Measurements from ENCODE around the gene BMP8B.
A peak's percentile ranks its signal among the peaks of the same experiment; 100 is the strongest.
"Not testable (repeated sequence)": the region's sequence is repeated elsewhere in the genome, so short reads cannot be mapped to it uniquely, and the experiment has no call there.

Gene BMP8B

DNA sequence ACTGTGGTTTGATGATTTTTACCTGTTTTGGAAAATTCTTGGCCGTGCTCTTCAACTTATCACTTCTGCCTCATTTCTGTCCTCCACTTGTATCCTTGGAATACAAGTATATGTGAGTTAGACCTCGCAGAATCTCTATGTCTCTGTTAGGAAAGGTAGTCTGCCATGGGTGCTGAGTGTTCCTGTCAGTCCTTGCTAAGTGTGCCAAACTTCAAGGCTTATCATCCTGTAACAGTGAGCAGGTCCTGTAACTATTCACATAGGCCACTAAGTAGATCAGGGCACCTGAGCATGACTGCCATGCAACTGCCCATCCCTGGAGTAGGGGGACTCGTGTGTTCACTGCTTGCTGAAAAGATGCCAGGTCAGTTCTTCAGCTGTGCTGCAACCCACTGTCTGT, 24.2 kb upstream of the BMP8B start:
- no peak for DNase-seq (ENCODE audit: low spot score)

DNA sequence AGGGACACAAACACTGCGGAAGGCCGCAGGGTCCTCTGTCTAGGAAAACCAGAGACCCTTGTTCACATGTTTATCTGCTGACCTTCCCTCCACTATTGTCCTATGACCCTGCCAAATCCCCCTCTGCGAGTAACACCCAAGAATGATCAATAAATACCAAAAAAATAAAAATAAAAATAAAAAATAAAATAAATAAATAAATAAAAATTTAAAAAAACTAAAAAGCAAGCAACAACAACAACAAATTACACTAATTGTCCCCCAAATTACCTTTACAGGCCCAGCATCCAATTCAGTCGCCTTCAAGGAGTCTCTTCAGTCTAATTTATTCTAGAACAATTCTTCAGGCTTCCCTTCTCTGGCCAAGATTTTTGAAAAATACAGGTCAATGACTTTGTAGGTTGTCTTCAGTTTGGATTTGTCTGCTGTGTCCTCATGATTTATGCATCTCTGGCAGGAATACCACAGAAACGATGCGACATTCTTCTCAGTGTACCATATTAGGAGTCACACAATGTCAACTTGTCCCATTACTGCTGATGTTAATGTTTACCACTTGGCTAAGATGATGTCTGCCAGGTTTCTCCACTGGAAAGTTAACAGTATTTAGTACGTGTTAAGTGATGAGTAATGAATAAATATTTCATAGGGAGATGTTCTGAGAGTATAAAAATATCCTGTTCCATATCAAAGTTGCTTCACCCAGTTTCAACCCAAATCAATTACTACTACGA, 20.3 kb upstream of the BMP8B start:
- DNase-seq (ENCODE audit: low spot score) = no peak

DNA sequence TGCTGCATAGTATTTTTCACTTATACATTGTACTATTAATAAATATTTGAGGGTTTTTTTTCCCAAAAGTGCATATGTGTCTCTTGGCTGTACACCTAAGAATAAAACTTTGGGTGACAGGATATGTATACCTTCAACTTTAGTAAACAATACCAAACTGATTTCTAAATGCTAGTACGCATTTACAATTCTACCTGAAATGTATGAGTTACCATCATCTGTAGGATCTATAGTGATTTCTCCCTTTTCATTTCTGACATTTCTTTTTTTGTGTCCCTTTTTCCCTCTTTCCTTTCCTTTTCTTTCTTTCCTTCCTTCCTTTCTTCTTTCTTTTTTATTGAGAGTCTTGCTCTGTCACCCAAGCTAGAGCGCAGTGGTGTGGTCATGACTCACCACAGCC, 16.7 kb upstream of the BMP8B start:
- DNase-seq (ENCODE audit: low spot score) = no peak

DNA sequence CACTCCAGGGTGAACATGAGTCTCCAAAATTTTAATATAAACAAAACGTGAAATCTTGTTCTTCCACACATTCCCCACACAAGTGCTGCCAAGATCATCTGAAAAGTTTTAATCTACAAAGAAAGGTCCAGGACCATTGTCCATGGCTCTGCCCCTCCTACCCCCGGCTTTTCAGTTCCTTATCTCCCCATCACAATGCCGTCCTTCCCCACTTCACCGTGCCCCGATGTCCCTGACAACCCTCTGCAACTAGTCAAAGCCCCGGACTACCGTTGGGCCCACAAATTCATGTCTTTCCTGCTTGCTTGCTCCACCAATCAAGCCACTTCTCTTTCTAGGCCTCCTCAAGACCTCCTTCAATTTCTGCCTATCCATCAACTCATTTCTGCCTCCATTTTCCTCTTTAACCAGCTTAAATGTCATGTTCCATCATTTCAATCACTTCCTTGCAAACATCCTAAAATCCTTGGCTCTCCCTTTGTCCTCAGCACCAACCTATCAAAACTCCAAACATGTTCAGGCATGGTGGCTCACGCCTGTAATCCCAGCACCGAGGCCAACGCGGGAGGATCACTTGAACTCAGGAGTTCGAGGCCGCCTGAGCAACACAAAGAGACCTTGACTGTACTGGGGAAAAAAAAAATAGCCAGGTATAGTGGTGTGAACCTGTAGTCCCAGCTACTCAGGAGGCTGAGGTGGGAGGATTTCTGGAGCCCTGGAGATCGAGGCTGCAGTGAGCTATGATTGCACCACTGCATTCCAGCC, 14.0 kb upstream of the BMP8B start:
- no peak for DNase-seq (ENCODE audit: low spot score)

DNA sequence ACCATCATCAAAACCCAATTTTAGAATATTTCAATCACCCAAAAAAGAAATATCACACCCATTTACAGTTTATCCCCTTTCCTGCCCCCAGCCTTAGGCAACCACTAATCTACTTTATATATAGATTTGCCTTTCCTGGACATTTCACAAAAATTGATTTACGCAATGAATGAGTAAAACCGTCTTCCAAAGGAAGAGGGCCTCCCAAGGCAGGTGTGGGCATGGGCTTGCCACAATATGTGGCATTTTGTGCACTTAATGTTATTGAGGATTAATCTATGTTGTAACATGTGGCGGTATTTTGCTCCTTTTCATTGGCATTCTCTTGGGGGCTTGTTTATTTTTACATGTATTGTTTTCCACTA, 11.8 kb upstream of the BMP8B start:
- DNase-seq (ENCODE audit: low spot score) = no peak

DNA sequence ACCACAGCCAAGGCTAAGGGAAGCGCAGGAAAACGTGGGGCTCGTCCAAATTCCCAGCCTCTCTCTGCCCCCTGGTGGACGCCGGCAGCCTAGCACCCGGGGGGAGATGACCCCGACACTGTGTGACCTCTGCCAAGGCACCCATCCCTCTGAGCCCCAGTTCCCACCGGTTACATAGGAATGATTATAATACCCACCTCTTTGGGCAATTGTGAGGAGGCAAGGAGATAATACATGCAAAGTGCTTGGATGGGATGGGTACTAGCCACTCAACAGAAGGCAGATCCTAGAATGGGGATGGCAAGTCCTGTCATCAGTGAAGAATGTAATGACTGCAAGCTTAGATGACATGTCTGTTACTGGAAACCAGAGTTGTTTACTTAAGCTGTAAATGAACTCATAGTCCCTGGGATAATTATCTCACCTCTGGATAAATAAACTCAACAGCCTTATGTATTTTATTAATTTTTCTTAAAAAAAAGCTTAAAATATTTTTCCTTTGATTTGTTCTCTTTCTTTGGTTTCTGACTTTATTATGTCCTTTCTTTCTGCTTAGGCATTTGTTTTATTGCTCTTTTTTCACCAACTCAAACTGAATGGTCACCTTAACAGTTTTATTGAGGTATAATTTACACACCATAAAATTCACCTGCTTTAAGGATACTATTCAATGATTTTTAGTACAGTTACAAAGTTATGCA, 11.3 kb upstream of the BMP8B start:
- DNase-seq (ENCODE audit: low spot score) = peak; percentile 87

DNA sequence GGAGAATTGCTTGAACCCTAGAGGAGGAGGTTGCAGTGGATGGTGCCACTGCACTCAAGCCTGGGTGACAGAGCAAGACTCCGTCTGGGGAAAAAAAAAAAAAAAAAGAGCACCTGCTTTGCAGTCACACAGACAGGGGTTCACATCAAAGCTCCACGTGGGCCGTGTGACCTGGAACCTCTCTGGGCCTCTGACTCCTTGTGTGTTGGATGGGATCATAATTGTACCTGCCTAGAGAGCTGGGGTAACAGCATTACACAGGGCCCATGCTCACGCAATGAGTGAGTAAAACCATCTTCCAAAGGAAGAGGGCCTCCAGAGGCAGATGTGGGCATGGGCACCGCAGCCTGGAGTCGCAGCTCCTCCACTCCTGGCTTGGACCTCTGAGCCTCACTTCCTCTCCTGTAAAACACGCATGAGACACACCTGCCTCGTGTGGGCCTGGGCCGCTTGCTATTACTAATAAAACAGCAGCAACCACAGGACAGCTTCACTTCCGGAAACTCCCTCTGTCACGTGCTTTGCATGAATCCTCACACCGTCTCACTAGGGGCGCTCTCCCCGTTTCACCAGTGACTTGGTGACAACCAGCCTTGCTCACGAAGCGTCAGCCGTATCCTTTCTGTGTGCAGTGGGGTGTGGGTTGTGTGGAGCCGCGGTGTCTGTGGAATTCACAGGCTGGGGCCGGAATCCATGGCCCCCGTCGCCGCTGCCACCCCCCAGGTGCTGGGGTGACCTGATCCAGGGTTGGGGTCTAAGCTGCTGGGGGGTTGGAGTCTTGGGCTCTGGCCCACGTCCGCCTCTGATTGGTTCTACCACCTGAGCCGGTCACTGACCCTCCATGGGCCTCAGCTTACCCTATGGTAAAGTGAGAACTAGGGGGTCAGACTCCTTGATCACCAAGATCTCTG, 10.4 kb upstream of the BMP8B start:
- DNase-seq (ENCODE audit: low spot score) = not testable (repeated sequence)

DNA sequence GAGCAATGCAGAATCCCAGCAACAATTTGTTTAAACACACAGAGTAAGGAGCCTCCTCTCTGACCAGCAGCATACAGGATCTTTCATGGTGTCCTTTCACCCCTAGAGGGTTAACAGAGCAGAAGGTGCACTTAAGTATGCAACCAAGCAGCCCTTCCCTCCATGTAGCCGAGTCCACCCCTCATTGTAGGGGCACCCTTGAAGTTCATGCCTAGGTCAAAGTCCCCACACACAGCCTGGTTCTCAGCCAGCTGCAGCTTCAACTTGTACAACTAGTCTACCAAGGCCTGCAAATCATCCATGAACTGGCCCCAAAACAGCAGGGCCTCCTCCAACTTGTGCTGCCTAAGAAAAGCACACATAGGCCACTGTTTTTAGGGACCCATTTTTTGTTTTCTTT, 7.0 kb upstream of the BMP8B start:
- DNase-seq (ENCODE audit: low spot score) = no peak

DNA sequence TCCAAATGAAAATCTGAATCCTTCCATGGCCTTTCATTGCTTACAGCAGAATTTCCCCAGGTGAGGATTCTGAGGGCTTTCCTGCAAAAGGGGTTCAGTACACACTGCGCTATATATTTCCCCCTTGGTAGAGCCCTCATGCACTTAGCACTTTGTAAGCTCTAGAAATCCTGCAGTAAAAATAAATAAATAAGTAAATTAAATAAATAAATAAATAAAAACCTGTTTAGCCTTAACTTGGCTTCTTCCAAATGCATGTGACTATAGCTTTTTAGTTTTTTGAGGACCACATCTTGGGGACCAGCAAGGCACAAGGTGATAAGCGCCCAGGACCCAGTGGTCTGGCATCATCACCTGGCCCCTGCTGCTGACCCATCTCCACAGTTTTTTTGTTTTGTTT, 3.2 kb upstream of the BMP8B start:
- DNase-seq (ENCODE audit: low spot score) = no peak

DNA sequence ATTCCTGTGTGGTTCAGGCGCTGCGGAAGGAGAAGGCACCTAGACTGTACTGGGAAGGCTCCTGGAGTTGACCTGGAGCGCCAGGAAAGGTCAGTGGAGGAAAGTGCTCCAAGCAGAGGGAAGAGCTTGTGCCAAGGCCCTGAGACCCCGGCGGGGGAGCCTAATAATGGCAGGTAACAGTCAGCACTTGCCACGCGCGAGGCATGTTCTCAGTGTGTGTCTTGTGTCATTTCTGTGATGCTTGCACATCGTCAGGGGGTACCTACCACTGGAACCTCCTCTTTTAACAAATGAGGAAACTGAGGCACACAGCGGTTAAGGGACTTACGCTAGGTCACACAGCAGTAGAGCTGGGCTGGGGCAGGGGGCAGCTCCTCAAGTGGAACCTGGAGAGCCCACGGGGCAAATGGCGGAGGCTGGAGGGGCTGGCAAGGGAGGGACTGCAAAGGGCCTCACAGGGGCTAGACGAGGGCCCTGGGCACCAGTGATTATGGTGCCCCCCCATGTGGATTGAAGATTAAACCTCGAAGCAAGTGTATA, 976 bp upstream of the BMP8B start:
- DNase-seq (ENCODE audit: low spot score) = no peak

DNA sequence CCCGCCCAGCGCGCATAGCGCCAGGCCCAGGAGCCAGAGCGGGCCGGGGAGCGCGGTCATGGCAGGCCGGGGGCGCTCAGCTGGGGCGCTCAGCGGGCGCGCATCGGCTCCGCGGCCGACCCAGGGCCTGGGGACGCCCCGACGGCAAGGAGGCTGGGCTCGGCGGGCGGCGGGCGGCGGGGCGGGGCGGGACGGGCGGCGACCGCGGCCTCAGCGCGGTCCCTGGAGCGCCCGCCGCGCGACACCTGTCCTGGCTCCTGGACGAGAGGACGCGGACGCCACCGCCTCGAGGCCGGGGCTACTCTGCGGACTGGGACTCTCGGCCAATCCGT, 273 bp downstream of the BMP8B start:
- no peak for DNase-seq (ENCODE audit: low spot score)

DNA sequence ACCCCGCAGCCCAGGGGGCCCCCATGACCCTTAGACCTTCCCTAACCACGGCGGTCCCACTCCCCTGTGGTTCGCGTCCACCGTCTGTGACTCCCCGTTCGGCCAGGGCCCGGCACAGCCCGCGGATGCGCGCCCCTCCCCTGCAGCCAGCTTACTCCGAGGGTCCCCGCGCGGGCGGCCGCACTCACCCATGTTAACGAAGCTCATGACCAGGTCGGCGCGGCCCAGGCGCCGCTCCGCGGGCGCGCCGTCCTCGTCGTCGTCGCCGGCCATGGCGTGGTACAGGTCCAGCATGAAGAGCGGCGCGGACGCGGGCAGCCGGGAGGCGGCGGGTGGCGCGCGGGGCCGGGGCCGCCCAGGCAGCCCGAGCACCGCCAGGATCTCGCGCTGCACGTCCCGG, 701 bp downstream of the BMP8B start:
- DNase-seq (ENCODE audit: low spot score) = not testable (repeated sequence)

DNA sequence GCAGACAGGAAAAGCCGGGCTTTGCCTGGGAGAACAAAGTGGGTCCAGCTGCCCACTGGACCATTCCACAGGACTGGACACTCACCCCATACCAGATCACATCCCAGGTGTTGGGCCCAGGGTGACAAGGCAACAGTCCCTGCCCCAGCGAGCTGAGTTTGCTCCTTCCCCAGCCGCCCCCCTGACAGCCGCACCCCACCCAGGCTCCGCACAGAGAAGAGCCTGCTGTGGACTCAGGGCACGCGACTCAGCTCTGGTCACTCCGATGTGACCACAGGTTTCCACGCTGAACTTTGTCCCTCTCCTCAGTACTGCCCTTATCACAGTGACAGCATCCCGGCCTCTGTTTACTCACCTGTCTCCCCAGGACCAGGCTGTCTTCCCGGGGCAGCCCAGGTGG, 1.2 kb downstream of the BMP8B start:
- no peak for DNase-seq (ENCODE audit: low spot score)

DNA sequence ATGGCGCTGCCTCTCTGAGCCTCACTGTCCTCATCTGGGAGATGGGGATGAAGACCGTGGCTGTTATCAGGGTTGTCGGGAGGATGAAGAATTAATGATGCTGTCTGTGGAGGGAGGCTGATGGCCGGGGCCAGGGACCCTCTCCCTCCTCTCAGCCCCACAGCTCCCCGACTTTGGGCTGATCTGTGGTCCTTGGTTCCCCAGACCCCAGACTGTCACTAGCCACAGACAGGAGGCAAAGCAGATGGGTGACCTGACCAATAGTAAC, 1.6 kb downstream of the BMP8B start:
- DNase-seq (ENCODE audit: low spot score) = not testable (repeated sequence)

DNA sequence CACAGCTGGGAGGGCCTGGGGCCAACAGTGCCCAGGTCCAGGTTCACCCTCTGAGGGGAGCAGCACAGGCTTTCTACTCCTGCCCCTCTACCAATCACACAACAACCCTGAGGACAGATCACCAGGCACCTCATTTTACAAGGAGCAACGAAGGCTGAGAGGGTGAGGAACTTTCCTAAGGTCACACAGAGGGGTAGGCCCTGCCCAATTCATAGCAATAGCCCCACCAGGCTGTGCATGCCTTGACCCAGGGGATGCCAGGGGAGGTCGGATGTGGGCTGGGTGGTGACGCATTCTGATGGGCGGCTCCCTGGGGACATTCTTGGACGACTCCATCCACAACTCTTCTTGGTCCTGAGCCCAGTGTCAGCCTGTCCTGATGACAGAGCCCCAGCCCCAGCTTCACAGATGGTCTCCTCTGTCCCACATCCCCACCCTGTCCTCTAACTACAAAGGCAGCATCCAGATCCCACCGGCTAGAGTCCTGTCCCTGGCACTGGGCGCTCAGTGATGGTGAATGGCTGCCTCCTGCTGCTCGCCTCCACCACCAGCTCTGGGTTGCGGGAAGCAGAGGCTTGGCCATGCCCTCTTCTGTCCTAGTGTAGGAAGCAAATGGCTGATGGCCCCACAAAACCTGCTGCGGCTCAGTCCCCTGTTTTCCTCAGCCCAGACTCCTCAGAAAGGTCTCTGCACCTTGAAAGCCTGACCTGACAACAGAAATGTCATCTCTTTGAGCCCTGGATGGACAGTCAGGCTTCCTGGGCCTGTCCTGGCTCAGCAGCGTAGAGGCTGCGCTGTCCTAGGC, 2.2 kb downstream of the BMP8B start:
- DNase-seq (ENCODE audit: low spot score) = not testable (repeated sequence)

DNA sequence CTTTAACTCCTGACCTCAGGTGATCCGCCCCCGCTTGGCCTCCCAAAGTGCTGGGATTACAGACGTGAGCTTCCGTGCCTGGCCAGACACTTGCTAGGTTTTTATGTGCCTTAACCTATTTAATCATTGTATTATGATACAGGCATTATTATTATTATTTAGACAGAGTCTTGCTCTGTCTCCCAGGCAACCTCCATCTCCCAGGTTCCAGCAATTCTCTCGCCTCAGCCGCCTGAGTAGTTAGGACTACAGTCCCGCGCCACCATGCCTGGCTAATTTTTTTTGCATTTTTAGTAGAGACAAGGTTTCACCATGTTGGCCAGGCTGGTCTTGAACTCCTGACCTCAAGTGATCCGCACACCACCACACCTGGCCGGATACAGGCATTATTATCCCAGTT, 6.0 kb downstream of the BMP8B start:
- DNase-seq (ENCODE audit: low spot score) = not testable (repeated sequence)

DNA sequence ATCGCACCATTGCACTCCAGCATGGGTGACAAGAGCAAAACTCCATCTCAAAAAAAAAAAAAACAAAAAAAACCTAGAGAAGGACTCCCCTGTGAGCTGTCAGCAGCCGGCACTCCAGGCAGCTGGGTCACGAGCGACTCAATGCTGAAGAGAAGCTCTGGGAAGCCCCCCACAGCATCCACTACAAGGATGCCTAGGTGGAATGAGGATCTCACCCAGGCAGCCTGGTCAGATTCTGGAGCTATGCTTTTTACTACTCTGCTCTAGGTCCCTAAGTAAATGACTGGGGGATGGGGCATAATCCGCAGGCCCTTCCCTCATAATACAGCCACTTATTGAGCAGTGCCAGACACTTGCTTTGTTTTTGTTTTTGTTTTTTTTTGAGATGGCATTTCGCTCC, 6.6 kb downstream of the BMP8B start:
- no peak for DNase-seq (ENCODE audit: low spot score)

DNA sequence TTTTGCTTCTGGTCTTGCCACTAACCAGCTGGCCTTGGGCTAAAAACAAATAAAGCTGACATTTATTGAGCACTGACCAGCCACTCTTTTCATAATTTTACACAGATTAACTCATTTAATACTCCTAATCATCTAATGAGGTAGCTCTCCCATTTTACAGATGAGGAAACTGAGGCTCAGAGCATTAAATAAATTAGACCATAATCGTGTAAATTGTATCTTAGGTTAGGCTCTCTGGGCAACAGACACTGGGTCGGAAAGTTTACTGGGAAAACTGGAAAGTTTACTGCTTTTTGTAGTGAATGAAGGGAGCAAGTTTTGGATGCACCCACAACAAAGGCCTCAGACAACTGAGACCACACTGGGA, 7.3 kb downstream of the BMP8B start:
- no peak for DNase-seq (ENCODE audit: low spot score)

DNA sequence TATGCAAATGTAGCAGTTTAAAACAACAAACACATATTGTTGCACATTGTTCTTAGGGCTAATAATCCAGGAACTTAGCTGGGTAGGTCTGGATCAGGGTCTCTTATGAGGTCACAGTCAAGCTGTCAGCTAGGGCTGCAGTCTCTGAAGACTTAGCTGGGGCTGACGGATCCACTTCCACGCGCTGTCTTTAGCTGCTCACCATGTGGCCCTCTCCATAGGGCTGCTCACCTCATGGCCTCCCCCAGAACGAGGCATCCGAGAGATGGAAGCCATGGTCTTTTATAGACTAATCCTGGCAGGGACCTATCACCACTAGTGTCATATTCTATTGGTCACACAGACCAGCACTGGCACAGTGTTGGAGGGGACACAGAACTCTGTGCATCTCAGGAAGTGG, 8.8 kb downstream of the BMP8B start:
- no peak for DNase-seq (ENCODE audit: low spot score)

DNA sequence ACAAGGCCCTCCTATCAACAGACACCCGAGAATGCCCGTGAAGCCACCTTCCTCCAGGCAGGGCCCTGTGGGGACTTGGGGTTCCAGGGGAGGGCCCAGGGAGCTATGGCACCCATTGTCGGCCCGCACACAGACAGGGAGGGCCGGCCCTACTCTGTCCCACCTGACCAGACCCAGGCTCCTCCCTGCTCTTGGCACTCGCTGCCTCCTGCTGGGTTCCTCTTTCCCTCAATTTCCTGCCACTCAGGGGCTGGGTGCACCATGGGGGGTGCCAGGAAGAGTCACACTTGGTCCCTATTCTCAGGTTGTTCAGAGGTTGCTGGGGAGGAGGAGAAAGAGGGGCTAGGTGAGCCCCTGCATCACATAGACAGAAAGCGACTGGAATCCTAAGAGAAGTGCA, 9.5 kb downstream of the BMP8B start:
- DNase-seq (ENCODE audit: low spot score) = no peak

DNA sequence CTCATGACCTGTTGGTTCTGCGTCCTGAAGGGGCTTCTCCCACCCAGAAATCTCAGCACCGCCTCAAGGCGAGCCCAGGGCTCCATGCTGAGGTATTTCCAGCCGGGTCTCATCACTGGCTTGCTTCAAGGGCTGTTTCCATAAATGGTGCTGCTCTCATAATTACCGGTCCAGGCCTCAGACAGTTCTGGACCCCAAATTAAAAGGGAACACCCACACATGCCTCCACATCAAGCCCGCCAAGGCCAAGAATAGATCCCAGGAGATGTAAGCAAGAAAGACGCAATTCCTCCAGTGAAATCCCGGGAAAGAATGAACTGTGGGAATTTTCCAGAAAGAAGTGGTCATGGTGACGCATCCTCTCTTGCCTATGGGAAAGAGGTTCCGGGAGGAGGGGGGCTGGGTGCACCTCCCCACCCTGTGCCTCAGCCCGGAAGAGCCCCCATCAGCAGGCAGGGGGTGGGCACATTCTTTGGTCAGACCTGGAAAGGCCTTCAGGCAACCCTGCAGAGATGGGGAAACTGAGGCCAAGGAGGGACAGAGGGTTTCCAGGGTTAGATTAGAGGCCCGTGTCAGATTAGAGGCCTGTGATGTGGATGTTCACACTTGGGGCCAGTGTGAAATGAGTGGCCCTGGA, 10.1 kb downstream of the BMP8B start:
- not testable (repeated sequence) for DNase-seq (ENCODE audit: low spot score)

Data from ecto neural progenitor cell (in vitro differentiated cells).